Progenitor cell of endocrine pancreas (in vitro differentiated cells): ENCODE measurements around the gene APPL2. TPM values are rescaled to one million over a fixed set of nuclear protein-coding genes. Genes with fewer than 3 reads are reported as not detected.

ENCODE experiments used
- DNase-seq: peaks from one replicate; pipeline ENCODE4 v3.0.0; 2021; ENCODE audit warnings: low spot score; ENCODE audit not compliant: unreplicated experiment
- H3K27ac Mint-ChIP-seq: 2 replicates; pipeline ENCODE4 v1.8.0; 2021; ENCODE audit warnings: mild to moderate bottlenecking, moderate library complexity, mixed read lengths
- H3K27me3 Mint-ChIP-seq: 2 replicates; pipeline ENCODE4 v1.8.0; 2021; ENCODE audit warnings: mixed read lengths
- H3K36me3 Mint-ChIP-seq: 2 replicates; pipeline ENCODE4 v1.8.0; 2022; ENCODE audit warnings: mixed read lengths; ENCODE audit not compliant: insufficient read depth
- H3K4me1 Mint-ChIP-seq: 2 replicates; pipeline ENCODE4 v1.8.0; 2021; ENCODE audit warnings: low read depth, mixed read lengths
- H3K4me3 Mint-ChIP-seq: 2 replicates; pipeline ENCODE4 v1.8.0; 2021; ENCODE audit warnings: low read depth, mild to moderate bottlenecking, moderate library complexity, mixed read lengths
- H3K9me3 Mint-ChIP-seq: 2 replicates; pipeline ENCODE4 v1.8.0; 2021; ENCODE audit warnings: low read depth, mixed read lengths
- total RNA-seq: library from RNA; stranded (reverse); gene quantifications from 2 replicates; pipeline ENCODE4 v1.2.1, GENCODE V29; 2021
- TF ChIP-seq, protein P1 (sequence below): fragments of 200-600 bp; sonication (generic); IDR thresholded peaks from one replicate; pipeline ENCODE4 v1.5.0; 2021; ENCODE audit warnings: antibody characterized with exemption, mild to moderate bottlenecking; ENCODE audit not compliant: unreplicated experiment

Gene APPL2
- total RNA-seq, 1 donor from 2014 or later, result 159 TPM

DNA sequence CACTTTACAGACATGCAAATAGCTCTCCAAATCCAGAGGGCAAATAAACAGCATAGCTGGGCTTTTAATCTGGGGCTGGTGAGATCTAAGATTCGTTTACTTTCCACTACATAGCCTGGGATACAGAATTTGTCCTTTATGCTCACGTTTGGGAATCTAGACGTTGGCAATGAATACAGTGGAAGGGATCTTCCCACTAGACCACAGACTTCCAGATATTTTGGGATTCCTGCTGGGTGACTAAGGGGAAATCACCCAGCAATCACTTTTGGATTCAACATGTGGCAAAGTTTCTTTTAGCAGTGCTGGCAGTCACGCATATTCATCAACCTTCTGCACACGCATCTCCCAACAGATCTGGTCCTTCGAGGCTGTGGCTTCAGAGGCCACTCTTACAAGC is 23.5 kb downstream of the APPL2 start:
- H3K27me3 Mint-ChIP-seq, result no peaks in the 10 kb centered on the region
- H3K27ac Mint-ChIP-seq, result no peak overlapping the region
- TF ChIP-seq, protein P1, sequence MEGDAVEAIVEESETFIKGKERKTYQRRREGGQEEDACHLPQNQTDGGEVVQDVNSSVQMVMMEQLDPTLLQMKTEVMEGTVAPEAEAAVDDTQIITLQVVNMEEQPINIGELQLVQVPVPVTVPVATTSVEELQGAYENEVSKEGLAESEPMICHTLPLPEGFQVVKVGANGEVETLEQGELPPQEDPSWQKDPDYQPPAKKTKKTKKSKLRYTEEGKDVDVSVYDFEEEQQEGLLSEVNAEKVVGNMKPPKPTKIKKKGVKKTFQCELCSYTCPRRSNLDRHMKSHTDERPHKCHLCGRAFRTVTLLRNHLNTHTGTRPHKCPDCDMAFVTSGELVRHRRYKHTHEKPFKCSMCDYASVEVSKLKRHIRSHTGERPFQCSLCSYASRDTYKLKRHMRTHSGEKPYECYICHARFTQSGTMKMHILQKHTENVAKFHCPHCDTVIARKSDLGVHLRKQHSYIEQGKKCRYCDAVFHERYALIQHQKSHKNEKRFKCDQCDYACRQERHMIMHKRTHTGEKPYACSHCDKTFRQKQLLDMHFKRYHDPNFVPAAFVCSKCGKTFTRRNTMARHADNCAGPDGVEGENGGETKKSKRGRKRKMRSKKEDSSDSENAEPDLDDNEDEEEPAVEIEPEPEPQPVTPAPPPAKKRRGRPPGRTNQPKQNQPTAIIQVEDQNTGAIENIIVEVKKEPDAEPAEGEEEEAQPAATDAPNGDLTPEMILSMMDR, result no peak
- DNase-seq, result no peak
- peaks cover 46% of the 10 kb centered on the region for H3K36me3 Mint-ChIP-seq
- H3K9me3 Mint-ChIP-seq, result no peaks in the 10 kb centered on the region
- H3K4me1 Mint-ChIP-seq, result peaks cover 24% of the 10 kb centered on the region
- H3K4me3 Mint-ChIP-seq, result no peak overlapping the region

DNA sequence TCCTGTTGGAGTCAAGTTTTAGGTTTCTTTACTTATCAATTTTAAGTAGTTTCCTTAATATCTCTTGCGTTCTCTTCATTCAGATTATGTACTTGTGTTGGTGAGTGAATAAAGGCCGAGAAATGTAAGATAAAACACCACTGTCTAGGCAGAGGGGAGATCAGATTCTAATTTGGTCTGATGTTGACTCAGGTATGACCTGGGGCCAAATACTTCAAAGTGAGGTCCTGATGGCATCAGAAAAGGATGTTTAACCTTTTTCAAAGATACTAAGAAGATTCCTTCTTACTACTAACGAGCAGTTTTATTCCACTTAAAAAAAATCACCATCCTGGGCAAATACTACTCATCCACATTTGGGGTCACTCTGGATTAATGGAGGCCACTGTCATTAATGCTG is 26.9 kb downstream of the APPL2 start:
- no peak overlapping the region for H3K4me3 Mint-ChIP-seq
- H3K9me3 Mint-ChIP-seq, result no peaks in the 10 kb centered on the region
- H3K27me3 Mint-ChIP-seq, result no peaks in the 10 kb centered on the region
- peaks cover 32% of the 10 kb centered on the region for H3K36me3 Mint-ChIP-seq
- peak overlapping the region; percentile 11 for H3K27ac Mint-ChIP-seq
- peaks cover 10% of the 10 kb centered on the region for H3K4me1 Mint-ChIP-seq
- no peak for DNase-seq
- TF ChIP-seq, protein P1, result no peak

DNA sequence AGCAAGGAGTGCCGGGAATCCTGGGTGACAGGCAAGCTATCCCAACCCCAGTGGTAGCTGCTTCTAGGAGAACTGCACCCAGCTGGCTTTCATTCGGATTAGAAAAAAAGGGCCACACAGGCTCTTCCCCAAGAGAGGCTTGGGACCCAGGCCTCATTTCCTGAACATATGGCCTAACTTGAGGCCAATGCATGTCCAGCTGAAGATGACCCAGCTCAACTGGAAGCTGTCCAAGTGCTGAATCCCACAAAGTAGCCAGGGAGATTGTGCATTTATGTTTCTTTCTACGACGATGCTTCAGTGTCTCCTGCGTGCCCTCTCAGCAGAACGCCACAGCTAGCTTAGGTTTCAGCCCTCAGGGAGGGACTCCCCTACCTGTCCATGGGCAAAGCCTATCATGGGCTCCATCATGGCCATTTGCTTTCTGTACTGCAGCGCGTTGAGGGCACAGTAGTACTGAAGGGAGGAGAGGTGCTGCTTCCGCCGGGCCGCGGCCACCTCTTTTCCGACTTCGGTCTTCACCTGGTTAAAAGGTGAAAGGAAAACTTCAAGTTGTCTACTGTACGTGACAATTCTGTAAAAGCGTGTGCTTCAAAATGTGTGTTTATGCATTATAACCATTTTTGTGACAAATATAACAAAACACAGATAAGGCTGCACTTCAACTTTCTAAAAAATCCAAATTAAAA is 29.1 kb downstream of the APPL2 start:
- H3K36me3 Mint-ChIP-seq, result peaks cover 38% of the 10 kb centered on the region
- no peak overlapping the region for H3K27ac Mint-ChIP-seq
- no peak overlapping the region for H3K4me3 Mint-ChIP-seq
- no peaks in the 10 kb centered on the region for H3K27me3 Mint-ChIP-seq
- no peak for DNase-seq
- TF ChIP-seq, protein P1, result no peak
- H3K4me1 Mint-ChIP-seq, result peaks cover 9% of the 10 kb centered on the region
- H3K9me3 Mint-ChIP-seq, result no peaks in the 10 kb centered on the region

DNA sequence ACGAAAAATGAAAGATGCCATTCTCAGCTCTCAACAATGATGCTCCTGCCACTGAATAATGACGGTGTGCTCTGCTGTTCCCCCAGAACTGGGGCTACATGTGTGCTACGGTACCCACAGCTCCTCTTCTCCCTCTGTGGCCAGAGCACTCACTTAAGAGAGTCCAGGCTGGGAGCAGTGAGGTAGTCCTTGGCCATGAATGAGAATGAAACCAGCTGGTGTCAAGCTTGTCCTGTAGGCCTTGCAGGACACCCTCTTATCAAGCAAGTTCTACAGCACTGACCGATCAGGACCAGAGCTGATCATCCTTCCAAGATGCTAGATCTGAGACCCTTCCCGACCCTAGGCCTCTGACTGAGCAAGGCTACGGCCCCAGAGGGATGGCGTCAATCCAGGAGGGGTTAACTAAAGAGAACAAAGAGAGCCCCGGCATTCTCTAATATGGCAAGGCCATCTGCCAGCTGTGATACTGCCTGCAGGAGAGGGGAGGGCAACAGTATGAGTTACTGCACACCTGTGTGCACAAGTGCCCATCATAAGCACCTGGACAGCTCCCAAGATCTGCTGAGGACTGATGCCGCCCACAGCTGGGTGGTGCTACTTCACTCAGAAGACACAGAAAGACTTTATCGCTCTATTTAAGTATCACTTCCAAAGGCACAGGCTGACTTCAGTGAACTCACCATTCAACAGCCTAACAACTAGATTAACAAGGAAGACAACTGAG is 30.5 kb downstream of the APPL2 start:
- H3K4me1 Mint-ChIP-seq, result peaks cover 9% of the 10 kb centered on the region
- H3K27me3 Mint-ChIP-seq, result no peaks in the 10 kb centered on the region
- H3K36me3 Mint-ChIP-seq, result peaks cover 36% of the 10 kb centered on the region
- no peak for DNase-seq
- H3K4me3 Mint-ChIP-seq, result no peak overlapping the region
- no peaks in the 10 kb centered on the region for H3K9me3 Mint-ChIP-seq
- peak overlapping the region; percentile 51 for H3K27ac Mint-ChIP-seq
- TF ChIP-seq, protein P1, result no peak

DNA sequence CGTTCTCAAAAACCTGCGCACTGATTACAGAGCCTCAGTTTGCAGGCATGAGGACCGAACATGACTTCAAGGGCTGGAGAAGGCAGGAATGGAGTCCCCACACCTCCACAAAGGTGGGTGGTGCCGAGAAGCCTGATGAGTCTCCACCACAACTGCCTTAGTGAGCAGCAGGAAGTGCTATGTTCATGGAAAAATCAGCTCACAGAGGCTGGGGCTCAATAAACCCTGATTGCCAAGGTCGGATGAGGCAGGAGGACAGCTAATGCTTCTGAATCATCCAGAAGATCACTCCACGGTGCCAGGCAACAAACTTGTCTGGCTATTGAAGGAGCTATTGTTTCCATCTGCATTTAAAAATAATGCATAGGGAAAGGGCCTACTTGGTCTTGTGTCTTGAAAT is 31.1 kb downstream of the APPL2 start:
- Mint-ChIP-seq H3K27ac (peak overlapping the region; percentile 51), H3K4me1 (peaks cover 9% of the 10 kb centered on the region), H3K27me3 (no peaks in the 10 kb centered on the region), H3K36me3 (peaks cover 32% of the 10 kb centered on the region), H3K4me3 (no peak overlapping the region), H3K9me3 (no peaks in the 10 kb centered on the region)
- TF ChIP-seq, protein P1, result no peak
- DNase-seq, result no peak
